HEK293 (cell line): ENCODE results near the gene HLA-A.

ENCODE experiments used
- CTCF ChIA-PET: fragments of 350-600 bp; formaldehyde crosslinking; extraction: SDS; loops from one replicate; lab custom pipeline; 2021; ENCODE audit warnings: antibody characterized with exemption; lab: Yijun Ruan, JAX
- POLR2A ChIA-PET: fragments of 300-600 bp; formaldehyde crosslinking; extraction: SDS; loops from one replicate; lab custom pipeline; 2020; ENCODE audit warnings: antibody characterized with exemption, inconsistent platforms; lab: Yijun Ruan, JAX
- H3K27ac ChIP-seq: fragments of 200-500 bp; sonication (Bioruptor generic); 2 replicates; pipeline ENCODE4 v1.5.1; 2014; ENCODE audit warnings: low read depth, low read length, control low read depth, inconsistent platforms; ENCODE audit errors: extremely low read depth
- H3K36me3 ChIP-seq, 2 experiments: fragments of 200-500 bp in 1 of 2; sonication (Bioruptor generic) in 1 of 2; 1 replicate in 1 of 2; 2 replicates in 1 of 2; pipeline ENCODE4 v1.5.1; 2014 to 2017; ENCODE audit warnings: inconsistent platforms in 2 of 2, low read length in 2 of 2; ENCODE audit not compliant: control insufficient read depth in 2 of 2, insufficient read depth in 1 of 2
- H3K4me1 ChIP-seq: fragments of 200-500 bp; sonication (Bioruptor generic); 2 replicates; pipeline ENCODE4 v1.5.1; 2014; ENCODE audit warnings: mild to moderate bottlenecking, low read length, inconsistent platforms; ENCODE audit not compliant: control insufficient read depth, insufficient read depth
- H3K4me3 ChIP-seq: 2 replicates; pipeline ENCODE4 v1.5.1; 2011; ENCODE audit warnings: low read depth, mild to moderate bottlenecking, control low read depth, low read length, moderate library complexity
- H3K9me3 ChIP-seq: fragments of 200-500 bp; sonication (Bioruptor generic); 2 replicates; pipeline ENCODE4 v1.5.1; 2014; ENCODE audit warnings: low read depth, low read length, inconsistent platforms; ENCODE audit not compliant: control insufficient read depth, insufficient read depth
- BCL6B ChIP-seq: fragments of 450-650 bp; formaldehyde crosslinking; IDR thresholded peaks from 2 replicates; pipeline ENCODE4 v1.5.1; 2017; ENCODE audit warnings: missing biosample characterization, missing genetic modification characterization
- KLF1 ChIP-seq: fragments of 450-650 bp; formaldehyde crosslinking; IDR thresholded peaks from 2 replicates; pipeline ENCODE4 v1.5.1; 2016; ENCODE audit warnings: missing biosample characterization, missing genetic modification characterization
- KLF7 ChIP-seq: fragments of 450-650 bp; formaldehyde crosslinking; IDR thresholded peaks from 2 replicates; pipeline ENCODE4 v1.5.1; 2016; ENCODE audit warnings: missing biosample characterization, missing genetic modification characterization, borderline replicate concordance
- KLF8 ChIP-seq: fragments of 450-650 bp; formaldehyde crosslinking; IDR thresholded peaks from 2 replicates; pipeline ENCODE4 v1.5.1; 2016; ENCODE audit warnings: missing biosample characterization, missing genetic modification characterization
- MYNN ChIP-seq: fragments of 450-650 bp; formaldehyde crosslinking; IDR thresholded peaks from 2 replicates; pipeline ENCODE4 v1.5.1; 2016; ENCODE audit warnings: missing biosample characterization, missing genetic modification characterization, borderline replicate concordance
- PATZ1 ChIP-seq: fragments of 450-650 bp; formaldehyde crosslinking; IDR thresholded peaks from 2 replicates; pipeline ENCODE4 v1.5.1; 2016; ENCODE audit warnings: missing biosample characterization, missing genetic modification characterization
- SCRT1 ChIP-seq: fragments of 450-650 bp; formaldehyde crosslinking; IDR thresholded peaks from 2 replicates; pipeline ENCODE4 v1.5.1; 2016; ENCODE audit warnings: missing biosample characterization, missing genetic modification characterization, borderline replicate concordance
- ZNF138 ChIP-seq: fragments of 450-650 bp; formaldehyde crosslinking; IDR thresholded peaks from 2 replicates; pipeline ENCODE4 v1.5.1; 2016; ENCODE audit warnings: missing biosample characterization, missing genetic modification characterization, borderline replicate concordance
- ZNF174 ChIP-seq: fragments of 450-650 bp; formaldehyde crosslinking; IDR thresholded peaks from 2 replicates; pipeline ENCODE4 v1.5.0; 2017; ENCODE audit warnings: missing biosample characterization, mild to moderate bottlenecking, missing genetic modification characterization
- ZNF239 ChIP-seq: fragments of 450-650 bp; formaldehyde crosslinking; IDR thresholded peaks from 2 replicates; pipeline ENCODE4 v1.5.1; 2016; ENCODE audit warnings: missing biosample characterization, missing genetic modification characterization
- ZNF248 ChIP-seq: fragments of 450-650 bp; formaldehyde crosslinking; IDR thresholded peaks from 2 replicates; pipeline ENCODE4 v1.5.1; 2017; ENCODE audit warnings: missing biosample characterization, missing genetic modification characterization
- ZNF416 ChIP-seq: fragments of 450-650 bp; formaldehyde crosslinking; IDR thresholded peaks from 2 replicates; pipeline ENCODE4 v1.5.1; 2016; ENCODE audit warnings: missing biosample characterization, missing genetic modification characterization
- ZNF521 ChIP-seq: fragments of 450-650 bp; formaldehyde crosslinking; IDR thresholded peaks from 2 replicates; pipeline ENCODE4 v1.5.1; 2017; ENCODE audit warnings: missing biosample characterization, mild to moderate bottlenecking, missing genetic modification characterization
- ZNF558 ChIP-seq: fragments of 450-650 bp; formaldehyde crosslinking; IDR thresholded peaks from 2 replicates; pipeline ENCODE4 v1.5.1; 2016; ENCODE audit warnings: missing biosample characterization, missing genetic modification characterization
- ZNF561 ChIP-seq: fragments of 450-650 bp; IDR thresholded peaks from 2 replicates; pipeline ENCODE4 v1.5.1; 2018; ENCODE audit warnings: missing biosample characterization, missing genetic modification characterization, borderline replicate concordance
- ZNF580 ChIP-seq: fragments of 450-650 bp; formaldehyde crosslinking; IDR thresholded peaks from 2 replicates; pipeline ENCODE4 v1.5.1; 2016; ENCODE audit warnings: missing biosample characterization, missing genetic modification characterization
- ZNF596 ChIP-seq: fragments of 450-650 bp; IDR thresholded peaks from 2 replicates; pipeline ENCODE4 v1.5.0; 2018; ENCODE audit warnings: missing biosample characterization, mild to moderate bottlenecking, missing genetic modification characterization, moderate library complexity
- ZNF707 ChIP-seq: fragments of 450-650 bp; formaldehyde crosslinking; IDR thresholded peaks from 2 replicates; pipeline ENCODE4 v1.5.1; 2016; ENCODE audit warnings: missing biosample characterization, missing genetic modification characterization
- ZSCAN23 ChIP-seq: fragments of 450-650 bp; formaldehyde crosslinking; IDR thresholded peaks from 2 replicates; pipeline ENCODE4 v1.5.1; 2016; ENCODE audit warnings: missing biosample characterization, missing genetic modification characterization
- TF ChIP-seq, protein P1 (sequence below): fragments of 450-650 bp; formaldehyde crosslinking; IDR thresholded peaks from 2 replicates; pipeline ENCODE4 v1.5.1; 2016; ENCODE audit warnings: missing biosample characterization, missing genetic modification characterization
- TF ChIP-seq, protein P2 (sequence below): fragments of 450-650 bp; formaldehyde crosslinking; conservative IDR thresholded peaks from 2 replicates; pipeline ENCODE4 v1.5.1; 2016; ENCODE audit warnings: low read depth, missing biosample characterization, missing genetic modification characterization
- TF ChIP-seq, protein P3 (sequence below): fragments of 450-650 bp; formaldehyde crosslinking; IDR thresholded peaks from 2 replicates; pipeline ENCODE4 v1.5.1; 2017; ENCODE audit warnings: missing biosample characterization, mild to moderate bottlenecking, missing genetic modification characterization, moderate library complexity

Gene HLA-A

DNA sequence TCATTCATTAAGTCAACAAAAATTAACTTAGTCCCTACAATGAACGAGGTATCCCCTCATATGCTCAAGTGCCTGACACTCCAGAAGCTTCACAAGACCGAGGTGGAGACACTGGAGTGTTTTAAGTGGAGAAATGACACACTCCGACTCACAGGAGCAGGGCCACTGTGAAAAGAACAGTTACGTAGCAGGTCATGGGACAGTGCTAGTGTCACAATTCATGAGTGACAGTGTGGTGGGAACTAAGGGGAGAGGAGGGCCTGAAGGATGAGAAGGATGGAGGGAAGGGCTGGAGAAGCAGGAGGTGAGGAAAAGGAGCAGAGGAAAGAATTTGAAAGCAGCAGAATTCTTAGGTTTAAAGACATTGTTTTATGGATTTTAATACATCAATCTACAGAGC is 1.3 kb upstream of the HLA-A start:
- H3K4me1 ChIP-seq: no peaks in the 10 kb centered on the region
- CTCF ChIA-PET: interaction anchor here (0.6 to 0.7 kb wide), 2 partner anchors 49 to 85 kb away, joined by 3 to 4 read pairs; no protein-coding TSS in a partner anchor
- H3K27ac ChIP-seq: no peak overlapping the region
- no peak for TF ChIP-seq BCL6B (tag by site-specific recombination)
- no peak for TF ChIP-seq KLF7
- no peak for TF ChIP-seq ZNF416 (tag by site-specific recombination)
- TF ChIP-seq ZNF558: no peak
- H3K9me3 ChIP-seq: no peaks in the 10 kb centered on the region
- no peak overlapping the region for H3K4me3 ChIP-seq
- H3K36me3 ChIP-seq: peaks cover 0 to 4% of the 10 kb centered on the region in 2 experiments; a peak in 1 of 3 replicates
- POLR2A ChIA-PET: no interaction called here

DNA sequence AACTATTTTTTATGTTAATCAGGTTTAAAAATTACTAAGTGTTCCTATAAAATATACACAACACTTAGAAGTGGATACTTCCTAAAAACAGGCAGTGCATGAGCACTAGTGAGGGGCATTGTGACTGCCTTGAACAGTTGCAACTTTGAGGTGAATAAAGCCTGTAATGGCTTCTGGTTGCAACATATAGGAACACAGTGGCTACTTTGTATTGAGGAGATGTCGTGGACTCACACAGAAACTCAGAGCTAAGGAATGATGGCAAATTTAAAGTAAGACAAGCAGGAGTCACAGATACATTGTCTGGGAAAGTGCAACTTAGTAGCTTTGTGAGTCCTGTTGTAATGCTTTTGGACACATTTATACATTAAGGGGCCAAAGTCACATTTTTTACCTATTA is 861 bp upstream of the HLA-A start:
- no peaks in the 10 kb centered on the region for H3K4me1 ChIP-seq
- H3K4me3 ChIP-seq: no peak overlapping the region
- TF ChIP-seq KLF1 (no peak), ZNF580 (tag by site-specific recombination) (no peak), ZNF248 (no peak), MYNN (tag by site-specific recombination) (no peak), SCRT1 (no peak), ZSCAN23 (tag by site-specific recombination) (no peak), PATZ1 (no peak), ZNF521 (tag by site-specific recombination) (no peak), KLF8 (tag by site-specific recombination) (no peak), ZNF174 (tag by site-specific recombination) (no peak), ZNF561 (tag by site-specific recombination) (no peak), ZNF596 (tag by site-specific recombination) (no peak), ZNF707 (tag by site-specific recombination) (no peak), ZNF138 (tag by site-specific recombination) (no peak), ZNF239 (tag by site-specific recombination) (no peak)
- TF ChIP-seq, protein P1, sequence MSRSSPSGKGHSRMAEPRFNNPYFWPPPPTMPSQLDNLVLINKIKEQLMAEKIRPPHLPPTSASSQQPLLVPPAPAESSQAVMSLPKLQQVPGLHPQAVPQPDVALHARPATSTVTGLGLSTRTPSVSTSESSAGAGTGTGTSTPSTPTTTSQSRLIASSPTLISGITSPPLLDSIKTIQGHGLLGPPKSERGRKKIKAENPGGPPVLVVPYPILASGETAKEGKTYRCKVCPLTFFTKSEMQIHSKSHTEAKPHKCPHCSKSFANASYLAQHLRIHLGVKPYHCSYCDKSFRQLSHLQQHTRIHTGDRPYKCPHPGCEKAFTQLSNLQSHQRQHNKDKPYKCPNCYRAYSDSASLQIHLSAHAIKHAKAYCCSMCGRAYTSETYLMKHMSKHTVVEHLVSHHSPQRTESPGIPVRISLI: no peak
- TF ChIP-seq, protein P2, sequence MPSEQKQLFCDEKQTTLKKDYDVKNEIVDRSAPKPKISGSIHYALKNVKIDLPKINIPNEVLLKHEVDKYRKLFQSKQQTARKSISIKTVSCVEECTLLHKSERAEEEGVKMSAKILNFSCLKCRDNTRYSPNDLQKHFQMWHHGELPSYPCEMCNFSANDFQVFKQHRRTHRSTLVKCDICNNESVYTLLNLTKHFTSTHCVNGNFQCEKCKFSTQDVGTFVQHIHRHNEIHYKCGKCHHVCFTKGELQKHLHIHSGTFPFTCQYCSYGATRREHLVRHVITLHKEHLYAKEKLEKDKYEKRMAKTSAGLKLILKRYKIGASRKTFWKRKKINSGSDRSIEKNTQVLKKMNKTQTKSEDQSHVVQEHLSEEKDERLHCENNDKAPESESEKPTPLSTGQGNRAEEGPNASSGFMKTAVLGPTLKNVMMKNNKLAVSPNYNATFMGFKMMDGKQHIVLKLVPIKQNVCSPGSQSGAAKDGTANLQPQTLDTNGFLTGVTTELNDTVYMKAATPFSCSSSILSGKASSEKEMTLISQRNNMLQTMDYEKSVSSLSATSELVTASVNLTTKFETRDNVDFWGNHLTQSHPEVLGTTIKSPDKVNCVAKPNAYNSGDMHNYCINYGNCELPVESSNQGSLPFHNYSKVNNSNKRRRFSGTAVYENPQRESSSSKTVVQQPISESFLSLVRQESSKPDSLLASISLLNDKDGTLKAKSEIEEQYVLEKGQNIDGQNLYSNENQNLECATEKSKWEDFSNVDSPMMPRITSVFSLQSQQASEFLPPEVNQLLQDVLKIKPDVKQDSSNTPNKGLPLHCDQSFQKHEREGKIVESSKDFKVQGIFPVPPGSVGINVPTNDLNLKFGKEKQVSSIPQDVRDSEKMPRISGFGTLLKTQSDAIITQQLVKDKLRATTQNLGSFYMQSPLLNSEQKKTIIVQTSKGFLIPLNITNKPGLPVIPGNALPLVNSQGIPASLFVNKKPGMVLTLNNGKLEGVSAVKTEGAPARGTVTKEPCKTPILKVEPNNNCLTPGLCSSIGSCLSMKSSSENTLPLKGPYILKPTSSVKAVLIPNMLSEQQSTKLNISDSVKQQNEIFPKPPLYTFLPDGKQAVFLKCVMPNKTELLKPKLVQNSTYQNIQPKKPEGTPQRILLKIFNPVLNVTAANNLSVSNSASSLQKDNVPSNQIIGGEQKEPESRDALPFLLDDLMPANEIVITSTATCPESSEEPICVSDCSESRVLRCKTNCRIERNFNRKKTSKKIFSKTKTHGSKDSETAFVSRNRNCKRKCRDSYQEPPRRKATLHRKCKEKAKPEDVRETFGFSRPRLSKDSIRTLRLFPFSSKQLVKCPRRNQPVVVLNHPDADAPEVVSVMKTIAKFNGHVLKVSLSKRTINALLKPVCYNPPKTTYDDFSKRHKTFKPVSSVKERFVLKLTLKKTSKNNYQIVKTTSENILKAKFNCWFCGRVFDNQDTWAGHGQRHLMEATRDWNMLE: no peak
- TF ChIP-seq, protein P3, sequence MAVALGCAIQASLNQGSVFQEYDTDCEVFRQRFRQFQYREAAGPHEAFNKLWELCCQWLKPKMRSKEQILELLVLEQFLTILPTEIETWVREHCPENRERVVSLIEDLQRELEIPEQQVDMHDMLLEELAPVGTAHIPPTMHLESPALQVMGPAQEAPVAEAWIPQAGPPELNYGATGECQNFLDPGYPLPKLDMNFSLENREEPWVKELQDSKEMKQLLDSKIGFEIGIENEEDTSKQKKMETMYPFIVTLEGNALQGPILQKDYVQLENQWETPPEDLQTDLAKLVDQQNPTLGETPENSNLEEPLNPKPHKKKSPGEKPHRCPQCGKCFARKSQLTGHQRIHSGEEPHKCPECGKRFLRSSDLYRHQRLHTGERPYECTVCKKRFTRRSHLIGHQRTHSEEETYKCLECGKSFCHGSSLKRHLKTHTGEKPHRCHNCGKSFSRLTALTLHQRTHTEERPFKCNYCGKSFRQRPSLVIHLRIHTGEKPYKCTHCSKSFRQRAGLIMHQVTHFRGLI (tag by site-specific recombination): no peak
- ChIA-PET CTCF (interaction anchor here (0.7 kb wide), 1 partner anchor 86 kb away, joined by 3 read pairs; no protein-coding TSS in a partner anchor), POLR2A (no interaction called here)
- no peak overlapping the region for H3K27ac ChIP-seq
- H3K36me3 ChIP-seq: peaks cover 0 to 4% of the 10 kb centered on the region in 2 experiments; a peak in 1 of 3 replicates
- no peaks in the 10 kb centered on the region for H3K9me3 ChIP-seq
